Loucy (cell line): ENCODE measurements around the gene RGR.

Source experiments
- EZH2phosphoT487 ChIP-seq: fragments of 200-600 bp; IDR thresholded peaks from 2 replicates; pipeline ENCODE4 v1.6.1; 2018; ENCODE audit warnings: antibody characterized with exemption, mild to moderate bottlenecking, moderate library complexity, borderline replicate concordance
- TF ChIP-seq, protein P1 (sequence below): fragments of 200-600 bp; sonication (generic); conservative IDR thresholded peaks from 2 replicates; pipeline ENCODE4 v1.5.1; 2014; ENCODE audit warnings: mild to moderate bottlenecking, antibody characterized with exemption, low read length

GRCh38 chr10:84243759-84244158, 1.1 kb upstream of the RGR start:
- TF ChIP-seq, protein P1, sequence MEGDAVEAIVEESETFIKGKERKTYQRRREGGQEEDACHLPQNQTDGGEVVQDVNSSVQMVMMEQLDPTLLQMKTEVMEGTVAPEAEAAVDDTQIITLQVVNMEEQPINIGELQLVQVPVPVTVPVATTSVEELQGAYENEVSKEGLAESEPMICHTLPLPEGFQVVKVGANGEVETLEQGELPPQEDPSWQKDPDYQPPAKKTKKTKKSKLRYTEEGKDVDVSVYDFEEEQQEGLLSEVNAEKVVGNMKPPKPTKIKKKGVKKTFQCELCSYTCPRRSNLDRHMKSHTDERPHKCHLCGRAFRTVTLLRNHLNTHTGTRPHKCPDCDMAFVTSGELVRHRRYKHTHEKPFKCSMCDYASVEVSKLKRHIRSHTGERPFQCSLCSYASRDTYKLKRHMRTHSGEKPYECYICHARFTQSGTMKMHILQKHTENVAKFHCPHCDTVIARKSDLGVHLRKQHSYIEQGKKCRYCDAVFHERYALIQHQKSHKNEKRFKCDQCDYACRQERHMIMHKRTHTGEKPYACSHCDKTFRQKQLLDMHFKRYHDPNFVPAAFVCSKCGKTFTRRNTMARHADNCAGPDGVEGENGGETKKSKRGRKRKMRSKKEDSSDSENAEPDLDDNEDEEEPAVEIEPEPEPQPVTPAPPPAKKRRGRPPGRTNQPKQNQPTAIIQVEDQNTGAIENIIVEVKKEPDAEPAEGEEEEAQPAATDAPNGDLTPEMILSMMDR, result no peak
- no peak for TF ChIP-seq EZH2phosphoT487
